HEK293 (cell line): ENCODE data around the gene SYNPO.
A peak's percentile ranks its signal among the peaks of the same experiment; 100 is the strongest.

Experiments used
- CTCF ChIA-PET: fragments of 350-600 bp; formaldehyde crosslinking; extraction: SDS; loops from one replicate; lab custom pipeline; 2021; ENCODE audit warnings: antibody characterized with exemption; lab: Yijun Ruan, JAX
- POLR2A ChIA-PET: fragments of 300-600 bp; formaldehyde crosslinking; extraction: SDS; loops from one replicate; lab custom pipeline; 2020; ENCODE audit warnings: antibody characterized with exemption, inconsistent platforms; lab: Yijun Ruan, JAX
- H3K27ac ChIP-seq: fragments of 200-500 bp; sonication (Bioruptor generic); 2 replicates; pipeline ENCODE4 v1.5.1; 2014; ENCODE audit warnings: low read depth, low read length, control low read depth, inconsistent platforms; ENCODE audit errors: extremely low read depth
- H3K36me3 ChIP-seq, 2 experiments: fragments of 200-500 bp in 1 of 2; sonication (Bioruptor generic) in 1 of 2; 1 replicate in 1 of 2; 2 replicates in 1 of 2; pipeline ENCODE4 v1.5.1; 2014 to 2017; ENCODE audit warnings: inconsistent platforms in 2 of 2, low read length in 2 of 2; ENCODE audit not compliant: control insufficient read depth in 2 of 2, insufficient read depth in 1 of 2
- H3K4me1 ChIP-seq: fragments of 200-500 bp; sonication (Bioruptor generic); 2 replicates; pipeline ENCODE4 v1.5.1; 2014; ENCODE audit warnings: mild to moderate bottlenecking, low read length, inconsistent platforms; ENCODE audit not compliant: control insufficient read depth, insufficient read depth
- H3K4me3 ChIP-seq: 2 replicates; pipeline ENCODE4 v1.5.1; 2011; ENCODE audit warnings: low read depth, mild to moderate bottlenecking, control low read depth, low read length, moderate library complexity
- H3K9me3 ChIP-seq: fragments of 200-500 bp; sonication (Bioruptor generic); 2 replicates; pipeline ENCODE4 v1.5.1; 2014; ENCODE audit warnings: low read depth, low read length, inconsistent platforms; ENCODE audit not compliant: control insufficient read depth, insufficient read depth
- EGR2 ChIP-seq: fragments of 450-650 bp; formaldehyde crosslinking; IDR thresholded peaks from 2 replicates; pipeline ENCODE4 v1.5.1; 2016; ENCODE audit warnings: low read depth, missing biosample characterization, missing genetic modification characterization
- GFI1B ChIP-seq: fragments of 450-650 bp; formaldehyde crosslinking; IDR thresholded peaks from 2 replicates; pipeline ENCODE4 v1.5.1; 2016; ENCODE audit warnings: missing biosample characterization, missing genetic modification characterization
- IKZF3 ChIP-seq: fragments of 450-650 bp; IDR thresholded peaks from 2 replicates; pipeline ENCODE4 v1.5.0; 2018; ENCODE audit warnings: missing biosample characterization, mild to moderate bottlenecking, missing genetic modification characterization, moderate library complexity
- SCRT1 ChIP-seq: fragments of 450-650 bp; formaldehyde crosslinking; IDR thresholded peaks from 2 replicates; pipeline ENCODE4 v1.5.1; 2016; ENCODE audit warnings: missing biosample characterization, missing genetic modification characterization, borderline replicate concordance
- SP3 ChIP-seq: fragments of 450-650 bp; formaldehyde crosslinking; IDR thresholded peaks from 2 replicates; pipeline ENCODE4 v1.5.1; 2016; ENCODE audit warnings: missing biosample characterization, missing genetic modification characterization
- ZNF138 ChIP-seq: fragments of 450-650 bp; formaldehyde crosslinking; IDR thresholded peaks from 2 replicates; pipeline ENCODE4 v1.5.1; 2016; ENCODE audit warnings: missing biosample characterization, missing genetic modification characterization, borderline replicate concordance
- ZNF18 ChIP-seq: fragments of 450-650 bp; formaldehyde crosslinking; IDR thresholded peaks from 2 replicates; pipeline ENCODE4 v1.5.1; 2016; ENCODE audit warnings: missing biosample characterization, missing genetic modification characterization
- ZNF391 ChIP-seq: fragments of 450-650 bp; formaldehyde crosslinking; IDR thresholded peaks from 2 replicates; pipeline ENCODE4 v1.5.1; 2016; ENCODE audit warnings: low read depth, missing biosample characterization, missing genetic modification characterization, borderline replicate concordance
- ZNF398 ChIP-seq: fragments of 450-650 bp; formaldehyde crosslinking; IDR thresholded peaks from 2 replicates; pipeline ENCODE4 v1.5.1; 2017; ENCODE audit warnings: missing biosample characterization, missing genetic modification characterization
- ZNF660 ChIP-seq: fragments of 450-650 bp; IDR thresholded peaks from 2 replicates; pipeline ENCODE4 v1.5.1; 2018; ENCODE audit warnings: missing biosample characterization, mild to moderate bottlenecking, missing genetic modification characterization
- ZNF76 ChIP-seq: fragments of 450-650 bp; formaldehyde crosslinking; IDR thresholded peaks from 2 replicates; pipeline ENCODE4; 2016; ENCODE audit warnings: low read depth, missing biosample characterization, missing genetic modification characterization, borderline replicate concordance
- TF ChIP-seq, protein P1 (sequence below): fragments of 450-650 bp; IDR thresholded peaks from 2 replicates; pipeline ENCODE4 v1.5.1; 2018; ENCODE audit warnings: missing biosample characterization, mild to moderate bottlenecking, missing genetic modification characterization
- TF ChIP-seq, protein P2 (sequence below): fragments of 450-650 bp; formaldehyde crosslinking; IDR thresholded peaks from 2 replicates; pipeline ENCODE4 v1.5.1; 2016; ENCODE audit warnings: missing biosample characterization, missing genetic modification characterization
- TF ChIP-seq, protein P3 (sequence below): fragments of 450-650 bp; formaldehyde crosslinking; IDR thresholded peaks from 2 replicates; pipeline ENCODE4 v1.5.1; 2016; ENCODE audit warnings: missing biosample characterization, missing genetic modification characterization, borderline replicate concordance
- TF ChIP-seq, protein P4 (sequence below): fragments of 450-650 bp; formaldehyde crosslinking; IDR thresholded peaks from 2 replicates; pipeline ENCODE4 v1.5.1; 2017; ENCODE audit warnings: missing biosample characterization, missing genetic modification characterization
- TF ChIP-seq, protein P5 (sequence below): fragments of 450-650 bp; formaldehyde crosslinking; IDR thresholded peaks from 2 replicates; pipeline ENCODE4 v1.5.1; 2016; ENCODE audit warnings: missing biosample characterization, missing genetic modification characterization
- TF ChIP-seq, protein P6 (sequence below): fragments of 450-650 bp; formaldehyde crosslinking; optimal IDR thresholded peaks from 2 replicates; pipeline ENCODE3; 2016; ENCODE audit warnings: missing biosample characterization, mild to moderate bottlenecking, missing genetic modification characterization

The SYNPO gene

GRCh38 chr5:150616024-150616470, 24.4 kb upstream of the SYNPO start (continued):
- TF ChIP-seq, protein P1, sequence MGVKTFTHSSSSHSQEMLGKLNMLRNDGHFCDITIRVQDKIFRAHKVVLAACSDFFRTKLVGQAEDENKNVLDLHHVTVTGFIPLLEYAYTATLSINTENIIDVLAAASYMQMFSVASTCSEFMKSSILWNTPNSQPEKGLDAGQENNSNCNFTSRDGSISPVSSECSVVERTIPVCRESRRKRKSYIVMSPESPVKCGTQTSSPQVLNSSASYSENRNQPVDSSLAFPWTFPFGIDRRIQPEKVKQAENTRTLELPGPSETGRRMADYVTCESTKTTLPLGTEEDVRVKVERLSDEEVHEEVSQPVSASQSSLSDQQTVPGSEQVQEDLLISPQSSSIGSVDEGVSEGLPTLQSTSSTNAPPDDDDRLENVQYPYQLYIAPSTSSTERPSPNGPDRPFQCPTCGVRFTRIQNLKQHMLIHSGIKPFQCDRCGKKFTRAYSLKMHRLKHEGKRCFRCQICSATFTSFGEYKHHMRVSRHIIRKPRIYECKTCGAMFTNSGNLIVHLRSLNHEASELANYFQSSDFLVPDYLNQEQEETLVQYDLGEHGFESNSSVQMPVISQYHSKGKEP, result 0 out of 2 replicates have a peak, but pooled peaks have one; percentile 18
- TF ChIP-seq, protein P2, sequence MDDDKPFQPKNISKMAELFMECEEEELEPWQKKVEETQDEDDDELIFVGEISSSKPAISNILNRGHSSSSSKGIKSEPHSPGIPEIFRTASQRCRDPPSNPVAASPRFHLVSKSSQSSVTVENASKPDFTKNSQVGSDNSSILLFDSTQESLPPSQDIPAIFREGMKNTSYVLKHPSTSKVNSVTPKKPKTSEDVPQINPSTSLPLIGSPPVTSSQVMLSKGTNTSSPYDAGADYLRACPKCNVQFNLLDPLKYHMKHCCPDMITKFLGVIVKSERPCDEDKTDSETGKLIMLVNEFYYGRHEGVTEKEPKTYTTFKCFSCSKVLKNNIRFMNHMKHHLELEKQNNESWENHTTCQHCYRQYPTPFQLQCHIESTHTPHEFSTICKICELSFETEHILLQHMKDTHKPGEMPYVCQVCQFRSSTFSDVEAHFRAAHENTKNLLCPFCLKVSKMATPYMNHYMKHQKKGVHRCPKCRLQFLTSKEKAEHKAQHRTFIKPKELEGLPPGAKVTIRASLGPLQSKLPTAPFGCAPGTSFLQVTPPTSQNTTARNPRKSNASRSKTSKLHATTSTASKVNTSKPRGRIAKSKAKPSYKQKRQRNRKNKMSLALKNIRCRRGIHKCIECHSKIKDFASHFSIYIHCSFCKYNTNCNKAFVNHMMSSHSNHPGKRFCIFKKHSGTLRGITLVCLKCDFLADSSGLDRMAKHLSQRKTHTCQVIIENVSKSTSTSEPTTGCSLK, result no peak
- 0 out of 2 replicates have a peak, but pooled peaks have one; percentile 7 for TF ChIP-seq IKZF3 (tag by site-specific recombination)
- TF ChIP-seq ZNF391 (tag by site-specific recombination), result no peak
- TF ChIP-seq SP3 (tag by site-specific recombination), result 0 out of 2 replicates have a peak, but pooled peaks have one; percentile 21
- peak; percentile 99 for TF ChIP-seq ZNF18 (tag by site-specific recombination)
- no peak for TF ChIP-seq ZNF660 (tag by site-specific recombination)
- peak; percentile 57; the same call in 1 of the 2 replicates for TF ChIP-seq GFI1B (tag by site-specific recombination)
- no peak for TF ChIP-seq ZNF76 (tag by site-specific recombination)
- no peak for TF ChIP-seq ZNF138 (tag by site-specific recombination)
- peak; percentile 50; the same call in 1 of the 2 replicates for TF ChIP-seq SCRT1 (tag by site-specific recombination)

DNA sequence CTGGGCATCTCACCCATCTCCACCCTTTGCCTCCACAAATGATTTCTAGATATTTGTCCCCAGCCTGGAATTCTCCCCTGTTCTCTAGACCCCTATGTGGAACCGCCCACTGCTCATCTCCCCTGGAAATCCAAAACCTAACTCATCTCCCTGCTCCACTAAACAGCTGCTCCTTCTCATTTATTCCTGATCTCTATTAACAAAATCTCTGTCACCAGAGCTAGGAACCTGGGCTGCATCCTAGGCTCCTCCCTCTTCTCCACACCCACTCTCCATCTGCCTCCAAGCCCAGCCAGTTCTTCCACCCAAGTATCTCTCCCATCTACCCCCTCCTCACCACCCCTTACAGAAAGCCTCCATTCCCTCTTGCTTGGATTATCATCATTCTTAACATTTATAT, 24.0 kb upstream of the SYNPO start:
- Histone ChIP-seq H3K36me3 (no peaks in the 10 kb centered on the region), H3K9me3 (no peaks in the 10 kb centered on the region), H3K4me1 (peaks cover 21% of the 10 kb centered on the region), H3K27ac (no peak overlapping the region), H3K4me3 (no peak overlapping the region)
- POLR2A ChIA-PET, result interaction anchor here (0.5 to 1.5 kb wide), 4 partner anchors 10 to 669 kb away, joined by 3 read pairs; partner anchors contain the start of gene SYNPO
- CTCF ChIA-PET, result interaction anchor here (0.7 to 2.6 kb wide), 8 partner anchors 28 to 84 kb away, joined by 3 to 9 read pairs (median 4); partner anchors contain the start of gene RBM22
- TF ChIP-seq, protein P3, sequence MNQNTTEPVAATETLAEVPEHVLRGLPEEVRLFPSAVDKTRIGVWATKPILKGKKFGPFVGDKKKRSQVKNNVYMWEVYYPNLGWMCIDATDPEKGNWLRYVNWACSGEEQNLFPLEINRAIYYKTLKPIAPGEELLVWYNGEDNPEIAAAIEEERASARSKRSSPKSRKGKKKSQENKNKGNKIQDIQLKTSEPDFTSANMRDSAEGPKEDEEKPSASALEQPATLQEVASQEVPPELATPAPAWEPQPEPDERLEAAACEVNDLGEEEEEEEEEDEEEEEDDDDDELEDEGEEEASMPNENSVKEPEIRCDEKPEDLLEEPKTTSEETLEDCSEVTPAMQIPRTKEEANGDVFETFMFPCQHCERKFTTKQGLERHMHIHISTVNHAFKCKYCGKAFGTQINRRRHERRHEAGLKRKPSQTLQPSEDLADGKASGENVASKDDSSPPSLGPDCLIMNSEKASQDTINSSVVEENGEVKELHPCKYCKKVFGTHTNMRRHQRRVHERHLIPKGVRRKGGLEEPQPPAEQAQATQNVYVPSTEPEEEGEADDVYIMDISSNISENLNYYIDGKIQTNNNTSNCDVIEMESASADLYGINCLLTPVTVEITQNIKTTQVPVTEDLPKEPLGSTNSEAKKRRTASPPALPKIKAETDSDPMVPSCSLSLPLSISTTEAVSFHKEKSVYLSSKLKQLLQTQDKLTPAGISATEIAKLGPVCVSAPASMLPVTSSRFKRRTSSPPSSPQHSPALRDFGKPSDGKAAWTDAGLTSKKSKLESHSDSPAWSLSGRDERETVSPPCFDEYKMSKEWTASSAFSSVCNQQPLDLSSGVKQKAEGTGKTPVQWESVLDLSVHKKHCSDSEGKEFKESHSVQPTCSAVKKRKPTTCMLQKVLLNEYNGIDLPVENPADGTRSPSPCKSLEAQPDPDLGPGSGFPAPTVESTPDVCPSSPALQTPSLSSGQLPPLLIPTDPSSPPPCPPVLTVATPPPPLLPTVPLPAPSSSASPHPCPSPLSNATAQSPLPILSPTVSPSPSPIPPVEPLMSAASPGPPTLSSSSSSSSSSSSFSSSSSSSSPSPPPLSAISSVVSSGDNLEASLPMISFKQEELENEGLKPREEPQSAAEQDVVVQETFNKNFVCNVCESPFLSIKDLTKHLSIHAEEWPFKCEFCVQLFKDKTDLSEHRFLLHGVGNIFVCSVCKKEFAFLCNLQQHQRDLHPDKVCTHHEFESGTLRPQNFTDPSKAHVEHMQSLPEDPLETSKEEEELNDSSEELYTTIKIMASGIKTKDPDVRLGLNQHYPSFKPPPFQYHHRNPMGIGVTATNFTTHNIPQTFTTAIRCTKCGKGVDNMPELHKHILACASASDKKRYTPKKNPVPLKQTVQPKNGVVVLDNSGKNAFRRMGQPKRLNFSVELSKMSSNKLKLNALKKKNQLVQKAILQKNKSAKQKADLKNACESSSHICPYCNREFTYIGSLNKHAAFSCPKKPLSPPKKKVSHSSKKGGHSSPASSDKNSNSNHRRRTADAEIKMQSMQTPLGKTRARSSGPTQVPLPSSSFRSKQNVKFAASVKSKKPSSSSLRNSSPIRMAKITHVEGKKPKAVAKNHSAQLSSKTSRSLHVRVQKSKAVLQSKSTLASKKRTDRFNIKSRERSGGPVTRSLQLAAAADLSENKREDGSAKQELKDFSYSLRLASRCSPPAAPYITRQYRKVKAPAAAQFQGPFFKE (tag by site-specific recombination), result no peak
- TF ChIP-seq, protein P4, sequence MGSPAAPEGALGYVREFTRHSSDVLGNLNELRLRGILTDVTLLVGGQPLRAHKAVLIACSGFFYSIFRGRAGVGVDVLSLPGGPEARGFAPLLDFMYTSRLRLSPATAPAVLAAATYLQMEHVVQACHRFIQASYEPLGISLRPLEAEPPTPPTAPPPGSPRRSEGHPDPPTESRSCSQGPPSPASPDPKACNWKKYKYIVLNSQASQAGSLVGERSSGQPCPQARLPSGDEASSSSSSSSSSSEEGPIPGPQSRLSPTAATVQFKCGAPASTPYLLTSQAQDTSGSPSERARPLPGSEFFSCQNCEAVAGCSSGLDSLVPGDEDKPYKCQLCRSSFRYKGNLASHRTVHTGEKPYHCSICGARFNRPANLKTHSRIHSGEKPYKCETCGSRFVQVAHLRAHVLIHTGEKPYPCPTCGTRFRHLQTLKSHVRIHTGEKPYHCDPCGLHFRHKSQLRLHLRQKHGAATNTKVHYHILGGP (tag by site-specific recombination), result no peak
- TF ChIP-seq, protein P5, sequence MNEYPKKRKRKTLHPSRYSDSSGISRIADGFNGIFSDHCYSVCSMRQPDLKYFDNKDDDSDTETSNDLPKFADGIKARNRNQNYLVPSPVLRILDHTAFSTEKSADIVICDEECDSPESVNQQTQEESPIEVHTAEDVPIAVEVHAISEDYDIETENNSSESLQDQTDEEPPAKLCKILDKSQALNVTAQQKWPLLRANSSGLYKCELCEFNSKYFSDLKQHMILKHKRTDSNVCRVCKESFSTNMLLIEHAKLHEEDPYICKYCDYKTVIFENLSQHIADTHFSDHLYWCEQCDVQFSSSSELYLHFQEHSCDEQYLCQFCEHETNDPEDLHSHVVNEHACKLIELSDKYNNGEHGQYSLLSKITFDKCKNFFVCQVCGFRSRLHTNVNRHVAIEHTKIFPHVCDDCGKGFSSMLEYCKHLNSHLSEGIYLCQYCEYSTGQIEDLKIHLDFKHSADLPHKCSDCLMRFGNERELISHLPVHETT (tag by site-specific recombination), result no peak
- TF ChIP-seq EGR2 (tag by site-specific recombination) (peak; percentile 44), ZNF398 (peak; percentile 40; the same call in 1 of the 2 replicates)
- TF ChIP-seq, protein P6, sequence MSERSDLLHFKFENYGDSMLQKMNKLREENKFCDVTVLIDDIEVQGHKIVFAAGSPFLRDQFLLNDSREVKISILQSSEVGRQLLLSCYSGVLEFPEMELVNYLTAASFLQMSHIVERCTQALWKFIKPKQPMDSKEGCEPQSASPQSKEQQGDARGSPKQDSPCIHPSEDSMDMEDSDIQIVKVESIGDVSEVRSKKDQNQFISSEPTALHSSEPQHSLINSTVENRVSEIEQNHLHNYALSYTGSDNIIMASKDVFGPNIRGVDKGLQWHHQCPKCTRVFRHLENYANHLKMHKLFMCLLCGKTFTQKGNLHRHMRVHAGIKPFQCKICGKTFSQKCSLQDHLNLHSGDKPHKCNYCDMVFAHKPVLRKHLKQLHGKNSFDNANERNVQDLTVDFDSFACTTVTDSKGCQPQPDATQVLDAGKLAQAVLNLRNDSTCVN, result no peak
